Right lobe of liver (tissue), 4 donors: ENCODE data around the gene RPS27L.

Experiments used
- POLR2A ChIP-seq: fragments of 450-650 bp; IDR thresholded peaks from one replicate; pipeline ENCODE4 v1.6.1; 2017; ENCODE audit warnings: antibody characterized with exemption, mild to moderate bottlenecking
- TF ChIP-seq, protein P1 (sequence below), 4 donors: fragments of 200-600 bp in 3 of 4; fragments of 450-650 bp in 1 of 4; IDR thresholded peaks; one replicate each; pipeline versions ENCODE4 v1.5.1 to v1.8.0; 2016 to 2022; ENCODE audit warnings: antibody characterized with exemption in 4 of 4, mild to moderate bottlenecking in 2 of 4
- donor health status: DM: no; HTN: no; CAD: no.
- donor health status: DM: no; HTN: no; CAD: no.
- donor health status: DM: no; HTN: yes; CAD: no.

DNA sequence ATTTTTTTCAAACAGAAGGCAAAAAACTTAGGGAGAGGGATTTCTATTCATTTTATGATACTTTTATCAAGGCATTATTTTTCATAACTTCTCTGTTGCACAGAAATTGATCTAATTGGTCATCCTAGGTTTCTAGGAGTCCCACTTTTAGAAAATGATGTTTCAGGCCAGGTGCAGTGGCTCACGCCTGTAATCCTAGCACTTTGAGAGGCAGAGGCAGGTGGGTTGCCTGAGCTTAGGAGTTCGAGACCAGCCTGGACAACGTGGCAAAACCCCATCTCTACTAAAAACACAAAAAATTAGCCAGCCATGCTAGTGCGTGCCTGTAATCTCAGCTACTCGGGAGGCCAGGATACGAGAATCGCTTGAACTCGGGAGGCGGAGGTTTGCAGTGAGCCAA is 32.8 kb downstream of the RPS27L start:
- TF ChIP-seq POLR2A, result no peak
- TF ChIP-seq, protein P1, sequence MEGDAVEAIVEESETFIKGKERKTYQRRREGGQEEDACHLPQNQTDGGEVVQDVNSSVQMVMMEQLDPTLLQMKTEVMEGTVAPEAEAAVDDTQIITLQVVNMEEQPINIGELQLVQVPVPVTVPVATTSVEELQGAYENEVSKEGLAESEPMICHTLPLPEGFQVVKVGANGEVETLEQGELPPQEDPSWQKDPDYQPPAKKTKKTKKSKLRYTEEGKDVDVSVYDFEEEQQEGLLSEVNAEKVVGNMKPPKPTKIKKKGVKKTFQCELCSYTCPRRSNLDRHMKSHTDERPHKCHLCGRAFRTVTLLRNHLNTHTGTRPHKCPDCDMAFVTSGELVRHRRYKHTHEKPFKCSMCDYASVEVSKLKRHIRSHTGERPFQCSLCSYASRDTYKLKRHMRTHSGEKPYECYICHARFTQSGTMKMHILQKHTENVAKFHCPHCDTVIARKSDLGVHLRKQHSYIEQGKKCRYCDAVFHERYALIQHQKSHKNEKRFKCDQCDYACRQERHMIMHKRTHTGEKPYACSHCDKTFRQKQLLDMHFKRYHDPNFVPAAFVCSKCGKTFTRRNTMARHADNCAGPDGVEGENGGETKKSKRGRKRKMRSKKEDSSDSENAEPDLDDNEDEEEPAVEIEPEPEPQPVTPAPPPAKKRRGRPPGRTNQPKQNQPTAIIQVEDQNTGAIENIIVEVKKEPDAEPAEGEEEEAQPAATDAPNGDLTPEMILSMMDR (IDR thresholded peaks at IDR 0.05), result no peak
